ENCODE results near the gene SLC39A11.

Gene SLC39A11

GRCh38 chr17:72677108-72677507 lies 415.4 kb downstream of the SLC39A11 start:
- TF ChIP-seq CTCF (IDR thresholded peaks at IDR 0.05; ENCODE audit: insufficient read depth, low read length, missing control alignments), result no peak
- DNase-seq (ENCODE audit: low read depth, low spot score), result no peak
- ChIA-PET POLR2A (no interaction called here), CTCF (interaction anchor here (1.1 to 1.5 kb wide), 3 partner anchors 11 to 120 kb away, joined by 4 to 6 read pairs (median 4); no protein-coding TSS in a partner anchor)
- no peak overlapping the region for H3K4me3 ChIP-seq (ENCODE audit: low read depth, low read length)

GRCh38 chr17:72672729-72673128 lies 419.8 kb downstream of the SLC39A11 start:
- POLR2A ChIA-PET, result no interaction called here
- DNase-seq (ENCODE audit: low read depth, low spot score), result no peak
- TF ChIP-seq CTCF (IDR thresholded peaks at IDR 0.05; ENCODE audit: insufficient read depth, low read length, missing control alignments), result no peak
- CTCF ChIA-PET, result interaction anchor here (1.0 kb wide), 1 partner anchor 518 kb away, joined by 3 read pairs; no protein-coding TSS in a partner anchor
- no peak overlapping the region for H3K4me3 ChIP-seq (ENCODE audit: low read depth, low read length)

- ChIA-PET CTCF (interaction anchor here (0.9 kb wide), 1 partner anchor 12 kb away, joined by 3 read pairs; no protein-coding TSS in a partner anchor), POLR2A (no interaction called here)
- no peak for DNase-seq (ENCODE audit: low read depth, low spot score)
- H3K4me3 ChIP-seq (ENCODE audit: low read depth, low read length), result no peak overlapping the region
- TF ChIP-seq CTCF (IDR thresholded peaks at IDR 0.05; ENCODE audit: insufficient read depth, low read length, missing control alignments), result no peak
Measured at GRCh38 chr17:72671016-72671415, 421.5 kb downstream of the SLC39A11 start.

GRCh38 chr17:72667096-72668063 lies 425.1 kb downstream of the SLC39A11 start:
- ChIA-PET CTCF (interaction anchor here (1.2 kb wide), 1 partner anchor 10 kb away, joined by 4 read pairs; no protein-coding TSS in a partner anchor), POLR2A (no interaction called here)
- TF ChIP-seq CTCF (IDR thresholded peaks at IDR 0.05; ENCODE audit: insufficient read depth, low read length, missing control alignments), result no peak
- no peak for DNase-seq (ENCODE audit: low read depth, low spot score)
- H3K4me3 ChIP-seq (ENCODE audit: low read depth, low read length), result no peak overlapping the region

- ChIA-PET POLR2A (no interaction called here), CTCF (interaction anchor here (1.2 to 1.6 kb wide), 3 partner anchors 12 to 58 kb away, joined by 3 to 4 read pairs (median 4); no protein-coding TSS in a partner anchor)
- DNase-seq (ENCODE audit: low read depth, low spot score), result no peak
- no peak overlapping the region for H3K4me3 ChIP-seq (ENCODE audit: low read depth, low read length)
- TF ChIP-seq CTCF (IDR thresholded peaks at IDR 0.05; ENCODE audit: insufficient read depth, low read length, missing control alignments), result no peak
Measured at GRCh38 chr17:72665852-72666851, 426.3 kb downstream of the SLC39A11 start.

Data from AG04449 (cell line).